ENCODE data around the gene TES. TPM values are rescaled to one million over a fixed set of nuclear protein-coding genes. Genes with fewer than 3 reads are reported as not detected.

The TES gene
- polyA plus RNA-seq, 1 donor (not counting 4 experiments of a cell fraction or from before 2014, with no cell fraction given), result 187 TPM

GRCh38 chr7:116292381-116292780, 82.0 kb downstream of the TES start:
- H3K4me3 ChIP-seq (ENCODE audit: control insufficient read depth in 2 of 3, extremely low read depth in 1 of 3, insufficient read depth in 2 of 3, low read depth in 1 of 3, low read length in 3 of 3), result no peak overlapping the region
- H3K4me1 ChIP-seq (ENCODE audit: control insufficient read depth, extremely low read depth, insufficient read depth, low read length), result peaks cover 20% of the 10 kb centered on the region
- no peaks in the 10 kb centered on the region for H3K79me2 ChIP-seq (ENCODE audit: control insufficient read depth, insufficient read depth, low read length)
- FAIRE-seq, result no peak
- TF ChIP-seq, protein P1, sequence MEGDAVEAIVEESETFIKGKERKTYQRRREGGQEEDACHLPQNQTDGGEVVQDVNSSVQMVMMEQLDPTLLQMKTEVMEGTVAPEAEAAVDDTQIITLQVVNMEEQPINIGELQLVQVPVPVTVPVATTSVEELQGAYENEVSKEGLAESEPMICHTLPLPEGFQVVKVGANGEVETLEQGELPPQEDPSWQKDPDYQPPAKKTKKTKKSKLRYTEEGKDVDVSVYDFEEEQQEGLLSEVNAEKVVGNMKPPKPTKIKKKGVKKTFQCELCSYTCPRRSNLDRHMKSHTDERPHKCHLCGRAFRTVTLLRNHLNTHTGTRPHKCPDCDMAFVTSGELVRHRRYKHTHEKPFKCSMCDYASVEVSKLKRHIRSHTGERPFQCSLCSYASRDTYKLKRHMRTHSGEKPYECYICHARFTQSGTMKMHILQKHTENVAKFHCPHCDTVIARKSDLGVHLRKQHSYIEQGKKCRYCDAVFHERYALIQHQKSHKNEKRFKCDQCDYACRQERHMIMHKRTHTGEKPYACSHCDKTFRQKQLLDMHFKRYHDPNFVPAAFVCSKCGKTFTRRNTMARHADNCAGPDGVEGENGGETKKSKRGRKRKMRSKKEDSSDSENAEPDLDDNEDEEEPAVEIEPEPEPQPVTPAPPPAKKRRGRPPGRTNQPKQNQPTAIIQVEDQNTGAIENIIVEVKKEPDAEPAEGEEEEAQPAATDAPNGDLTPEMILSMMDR (optimal IDR thresholded peaks at IDR 0.05 in 1 of 3, IDR thresholded peaks at IDR 0.05 in 1 of 3, conservative IDR thresholded peaks at IDR 0.05 in 1 of 3; ENCODE audit: extremely low read depth in 1 of 3, insufficient read depth in 2 of 3, low read length in 3 of 3), result no peak
- TF ChIP-seq EZH2 (IDR thresholded peaks at IDR 0.05; ENCODE audit: low read length), result no peak
- H2AFZ ChIP-seq (ENCODE audit: control insufficient read depth, low read length), result peak overlapping the region; percentile 65
- no peak for DNase-seq (ENCODE audit: low read depth, low spot score)
- no peaks in the 10 kb centered on the region for H3K9me3 ChIP-seq (ENCODE audit: control insufficient read depth, low read depth, low read length)
- H3K9me1 ChIP-seq (ENCODE audit: control insufficient read depth, extremely low read depth, insufficient read depth, low read length), result no peaks in the 10 kb centered on the region
- H3K4me2 ChIP-seq (ENCODE audit: control insufficient read depth, extremely low read depth, insufficient read depth, low read depth, low read length), result no peak overlapping the region
- dilution Hi-C loops (cut with MboI; ENCODE audit: extremely low pct_ligation_motif_present, low sequenced_read_pairs), result no loop called here
- H4K20me1 ChIP-seq (ENCODE audit: control insufficient read depth, extremely low read depth, insufficient read depth, low read length), result no peaks in the 10 kb centered on the region
- no peak overlapping the region for H3K9ac ChIP-seq (ENCODE audit: control insufficient read depth, extremely low read depth, insufficient read depth, low read length)
- H3K27me3 ChIP-seq (ENCODE audit: control insufficient read depth, extremely low read depth, insufficient read depth, low read length), result no peaks in the 10 kb centered on the region
- H3K27ac ChIP-seq (ENCODE audit: control insufficient read depth, insufficient read depth, low read length), result no peak overlapping the region
- no peaks in the 10 kb centered on the region for H3K36me3 ChIP-seq (ENCODE audit: control insufficient read depth in 2 of 2, extremely low read depth in 1 of 2, insufficient read depth in 2 of 2, low read length in 2 of 2)

DNA sequence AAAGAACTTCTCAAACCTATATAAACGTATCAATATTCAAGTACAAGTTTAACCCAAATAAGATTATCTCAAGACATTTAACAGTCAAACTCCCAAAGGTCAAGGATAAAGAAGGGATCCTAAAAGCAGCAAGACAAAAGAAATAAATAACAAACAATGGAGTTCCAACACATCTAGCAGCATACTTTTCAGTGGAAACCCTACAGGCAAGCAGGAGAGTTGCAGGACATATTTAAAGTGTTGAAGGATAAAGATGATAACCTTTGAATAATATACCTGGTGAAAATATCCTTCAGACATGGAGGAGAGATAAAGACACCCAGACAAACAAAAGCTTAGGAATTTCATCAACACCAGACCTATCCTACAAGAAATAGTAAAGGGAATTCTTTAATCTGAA, 82.8 kb downstream of the TES start:
- dilution Hi-C loops (cut with MboI; ENCODE audit: extremely low pct_ligation_motif_present, low sequenced_read_pairs), result no loop called here
- no peaks in the 10 kb centered on the region for H3K36me3 ChIP-seq (ENCODE audit: control insufficient read depth in 2 of 2, extremely low read depth in 1 of 2, insufficient read depth in 2 of 2, low read length in 2 of 2)
- H4K20me1 ChIP-seq (ENCODE audit: control insufficient read depth, extremely low read depth, insufficient read depth, low read length), result no peaks in the 10 kb centered on the region
- no peaks in the 10 kb centered on the region for H3K9me3 ChIP-seq (ENCODE audit: control insufficient read depth, low read depth, low read length)
- FAIRE-seq (peak; percentile 32), DNase-seq (ENCODE audit: low read depth, low spot score) (no peak)
- no peaks in the 10 kb centered on the region for H3K79me2 ChIP-seq (ENCODE audit: control insufficient read depth, insufficient read depth, low read length)
- no peaks in the 10 kb centered on the region for H3K9me1 ChIP-seq (ENCODE audit: control insufficient read depth, extremely low read depth, insufficient read depth, low read length)
- H3K27me3 ChIP-seq (ENCODE audit: control insufficient read depth, extremely low read depth, insufficient read depth, low read length), result no peaks in the 10 kb centered on the region
- H2AFZ ChIP-seq (ENCODE audit: control insufficient read depth, low read length), result no peak overlapping the region
- peaks cover 14% of the 10 kb centered on the region for H3K4me1 ChIP-seq (ENCODE audit: control insufficient read depth, extremely low read depth, insufficient read depth, low read length)
- H3K27ac ChIP-seq (ENCODE audit: control insufficient read depth, insufficient read depth, low read length), result no peak overlapping the region
- no peak overlapping the region for H3K4me2 ChIP-seq (ENCODE audit: control insufficient read depth, extremely low read depth, insufficient read depth, low read depth, low read length)
- H3K9ac ChIP-seq (ENCODE audit: control insufficient read depth, extremely low read depth, insufficient read depth, low read length), result no peak overlapping the region
- no peak overlapping the region for H3K4me3 ChIP-seq (ENCODE audit: control insufficient read depth in 2 of 3, extremely low read depth in 1 of 3, insufficient read depth in 2 of 3, low read depth in 1 of 3, low read length in 3 of 3)
- TF ChIP-seq EZH2 (IDR thresholded peaks at IDR 0.05; ENCODE audit: low read length), result no peak
- TF ChIP-seq, protein P1 (optimal IDR thresholded peaks at IDR 0.05 in 1 of 3, IDR thresholded peaks at IDR 0.05 in 1 of 3, conservative IDR thresholded peaks at IDR 0.05 in 1 of 3; ENCODE audit: extremely low read depth in 1 of 3, insufficient read depth in 2 of 3, low read length in 3 of 3), result peak in 1 of 3 experiments; percentile 19
